Caco-2 (cell line): ENCODE measurements around the gene LCTL. TPM values are rescaled to one million over a fixed set of nuclear protein-coding genes. Genes with fewer than 3 reads are reported as not detected.
A peak's percentile ranks its signal among the peaks of the same experiment; 100 is the strongest.

Experiments used
- BruUV-seq: library from RNA; stranded (reverse); fragments of 400-500 nt; replicated peaks from 2 replicates; lab custom pipeline; 2021; lab: Mats Ljungman, UMichigan
- CTCF ChIA-PET: fragments of 300-600 bp; sonication (Branson Sonifier 250); formaldehyde crosslinking; loops from one replicate; lab custom pipeline; 2022; ENCODE audit warnings: antibody characterized with exemption; lab: Charles Lee
- POLR2A ChIA-PET: fragments of 300-600 bp; sonication (Branson Sonifier 250); formaldehyde crosslinking; loops from one replicate; lab custom pipeline; 2022; ENCODE audit warnings: antibody characterized with exemption; lab: Charles Lee
- DNase-seq, 2 experiments: peaks; one replicate each; pipeline versions ENCODE4 v3.0.0 to v3.0.0-alpha.2; 2020 to 2022
- H3K27me3 ChIP-seq: replicated peaks from 2 replicates; pipeline ENCODE4 v1.6.0; 2011; ENCODE audit warnings: low read length; ENCODE audit not compliant: control insufficient read depth, insufficient read depth
- H3K36me3 ChIP-seq: 2 replicates; pipeline ENCODE4 v1.5.1; 2011; ENCODE audit warnings: low read length; ENCODE audit not compliant: control insufficient read depth, insufficient read depth
- H3K4me1 ChIP-seq: fragments of 250-450 bp; sonication (Bioruptor Pico); 2 replicates; pipeline ENCODE4 v1.5.1; 2020; ENCODE audit warnings: mild to moderate bottlenecking
- H3K4me3 ChIP-seq: 2 replicates; pipeline ENCODE4 v1.5.1; 2011; ENCODE audit warnings: low read depth, mild to moderate bottlenecking, control low read depth, low read length
- H3K9me3 ChIP-seq: fragments of 250-450 bp; sonication (Bioruptor Pico); 2 replicates; pipeline ENCODE4 v1.5.1; 2020; ENCODE audit warnings: mild to moderate bottlenecking, moderate library complexity
- H3K27ac Mint-ChIP-seq: one replicate; pipeline ENCODE4 v1.8.0; 2022; ENCODE audit warnings: mixed read lengths; ENCODE audit not compliant: unreplicated experiment
- H3K27me3 Mint-ChIP-seq: one replicate; pipeline ENCODE4 v1.8.0; 2022; ENCODE audit warnings: mixed read lengths; ENCODE audit not compliant: insufficient read depth, unreplicated experiment
- H3K36me3 Mint-ChIP-seq: one replicate; pipeline ENCODE4 v1.8.0; 2022; ENCODE audit warnings: mild to moderate bottlenecking, mixed read lengths; ENCODE audit not compliant: insufficient read depth, unreplicated experiment
- H3K4me1 Mint-ChIP-seq: one replicate; pipeline ENCODE4 v1.8.0; 2022; ENCODE audit warnings: low read depth, mixed read lengths; ENCODE audit not compliant: unreplicated experiment
- H3K4me3 Mint-ChIP-seq: one replicate; pipeline ENCODE4 v1.8.0; 2022; ENCODE audit warnings: mild to moderate bottlenecking, moderate library complexity, mixed read lengths; ENCODE audit not compliant: unreplicated experiment
- H3K9me3 Mint-ChIP-seq: one replicate; pipeline ENCODE4 v1.8.0; 2022; ENCODE audit warnings: mixed read lengths; ENCODE audit not compliant: unreplicated experiment
- intact Hi-C: fragments of 100-400 bp; cut with micrococcal nuclease; formaldehyde crosslinking; loops from one replicate; pipeline ENCODE4 v1.10.0; 2022; ENCODE audit not compliant: unreplicated experiment
- total RNA-seq: library from RNA; stranded (reverse); gene quantifications from 2 replicates; pipeline ENCODE4 v1.2.3, GENCODE V29; 2022
- TF ChIP-seq, protein P1 (sequence below), 2 experiments: fragments of 200-600 bp in 1 of 2; IDR thresholded peaks; 1 replicate in 1 of 2; 2 replicates in 1 of 2; pipeline versions ENCODE4 v1.5.1 to v1.8.0; 2011 to 2022; ENCODE audit warnings: antibody characterized with exemption in 1 of 2, control low read depth in 1 of 2, inconsistent platforms in 1 of 2, low read depth in 1 of 2, low read length in 1 of 2, mild to moderate bottlenecking in 1 of 2, moderate library complexity in 1 of 2; ENCODE audit not compliant: insufficient read depth in 1 of 2, severe bottlenecking in 1 of 2, unreplicated experiment in 1 of 2

Gene LCTL
- total RNA-seq, 1 experiment from 2014 or later, result not detected

DNA sequence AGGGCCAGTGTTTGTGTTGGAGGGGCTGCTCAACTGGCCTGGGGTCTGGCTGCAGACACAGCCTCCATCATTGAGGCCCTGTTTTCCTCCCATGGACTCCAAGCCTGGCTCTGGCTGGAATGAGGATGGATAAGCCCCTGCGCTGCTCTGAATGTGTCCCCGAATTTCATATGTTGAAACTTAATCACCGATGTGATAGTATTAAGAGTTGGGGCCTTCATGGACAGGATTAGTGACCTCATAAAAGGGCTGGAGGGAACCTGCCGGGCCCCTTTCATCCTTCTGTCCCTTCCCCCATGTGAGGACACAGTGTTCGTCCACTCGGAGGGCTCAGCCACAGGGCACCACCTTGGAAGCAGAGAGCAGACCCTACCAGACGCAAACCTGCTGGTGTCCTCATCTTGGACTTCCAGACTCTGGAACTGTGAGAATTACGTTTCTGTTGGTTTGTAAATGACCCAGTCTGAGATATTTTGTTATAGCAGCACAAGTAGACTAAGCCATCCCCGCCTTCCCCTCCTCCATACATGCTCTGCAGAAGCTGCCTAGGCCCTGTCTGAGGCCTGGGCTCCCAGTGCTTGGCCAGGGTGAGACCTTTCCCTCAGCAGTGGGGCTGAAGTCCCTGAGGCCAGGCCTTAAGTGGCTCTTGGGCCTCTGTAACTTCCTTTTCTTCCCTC lies 3.8 kb upstream of the LCTL start:
- CTCF ChIA-PET, result interaction anchor here (0.7 kb wide), 1 partner anchor 11 kb away, joined by 4 read pairs; no protein-coding TSS in a partner anchor
- TF ChIP-seq, protein P1, sequence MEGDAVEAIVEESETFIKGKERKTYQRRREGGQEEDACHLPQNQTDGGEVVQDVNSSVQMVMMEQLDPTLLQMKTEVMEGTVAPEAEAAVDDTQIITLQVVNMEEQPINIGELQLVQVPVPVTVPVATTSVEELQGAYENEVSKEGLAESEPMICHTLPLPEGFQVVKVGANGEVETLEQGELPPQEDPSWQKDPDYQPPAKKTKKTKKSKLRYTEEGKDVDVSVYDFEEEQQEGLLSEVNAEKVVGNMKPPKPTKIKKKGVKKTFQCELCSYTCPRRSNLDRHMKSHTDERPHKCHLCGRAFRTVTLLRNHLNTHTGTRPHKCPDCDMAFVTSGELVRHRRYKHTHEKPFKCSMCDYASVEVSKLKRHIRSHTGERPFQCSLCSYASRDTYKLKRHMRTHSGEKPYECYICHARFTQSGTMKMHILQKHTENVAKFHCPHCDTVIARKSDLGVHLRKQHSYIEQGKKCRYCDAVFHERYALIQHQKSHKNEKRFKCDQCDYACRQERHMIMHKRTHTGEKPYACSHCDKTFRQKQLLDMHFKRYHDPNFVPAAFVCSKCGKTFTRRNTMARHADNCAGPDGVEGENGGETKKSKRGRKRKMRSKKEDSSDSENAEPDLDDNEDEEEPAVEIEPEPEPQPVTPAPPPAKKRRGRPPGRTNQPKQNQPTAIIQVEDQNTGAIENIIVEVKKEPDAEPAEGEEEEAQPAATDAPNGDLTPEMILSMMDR (IDR thresholded peaks at IDR 0.05; ENCODE audit: insufficient read depth in 1 of 2, low read depth in 1 of 2, low read length in 1 of 2, severe bottlenecking in 1 of 2, unreplicated experiment in 1 of 2), result no peak
- intact Hi-C loops, result no loop called here
- POLR2A ChIA-PET, result no interaction called here
- Histone ChIP-seq H3K9me3 (no peaks in the 10 kb centered on the region), H3K36me3 (no peaks in the 10 kb centered on the region), H3K4me1 (no peaks in the 10 kb centered on the region), H3K4me3 (no peak overlapping the region), H3K27me3 (no peaks in the 10 kb centered on the region)
- no peaks in the 10 kb centered on the region for H3K36me3 Mint-ChIP-seq
- H3K27me3 Mint-ChIP-seq, result no peaks in the 10 kb centered on the region
- no peak for DNase-seq
- BruUV-seq, result no TSS peak
- H3K4me1 Mint-ChIP-seq, result no peaks in the 10 kb centered on the region
- H3K27ac Mint-ChIP-seq, result no peak overlapping the region
- H3K4me3 Mint-ChIP-seq, result no peak overlapping the region
- H3K9me3 Mint-ChIP-seq, result no peaks in the 10 kb centered on the region

GRCh38 chr15:66567897-66568296 lies 2.1 kb upstream of the LCTL start:
- no TSS peak for BruUV-seq
- Mint-ChIP-seq H3K4me1 (no peaks in the 10 kb centered on the region), H3K27ac (no peak overlapping the region), H3K27me3 (no peaks in the 10 kb centered on the region), H3K9me3 (no peaks in the 10 kb centered on the region), H3K36me3 (no peaks in the 10 kb centered on the region), H3K4me3 (no peak overlapping the region)
- no peak for DNase-seq
- CTCF ChIA-PET, result interaction anchor here (0.6 kb wide), 1 partner anchor 15 kb away, joined by 4 read pairs; no protein-coding TSS in a partner anchor
- no peak overlapping the region for H3K4me3 ChIP-seq
- H3K9me3 ChIP-seq, result no peaks in the 10 kb centered on the region
- no peaks in the 10 kb centered on the region for H3K4me1 ChIP-seq
- intact Hi-C loops, result no loop called here
- POLR2A ChIA-PET, result no interaction called here
- H3K36me3 ChIP-seq, result no peaks in the 10 kb centered on the region
- H3K27me3 ChIP-seq, result no peaks in the 10 kb centered on the region
- TF ChIP-seq, protein P1 (IDR thresholded peaks at IDR 0.05; ENCODE audit: insufficient read depth in 1 of 2, low read depth in 1 of 2, low read length in 1 of 2, severe bottlenecking in 1 of 2, unreplicated experiment in 1 of 2), result no peak

GRCh38 chr15:66566963-66567531 lies 1.2 kb upstream of the LCTL start:
- H3K36me3 Mint-ChIP-seq, result no peaks in the 10 kb centered on the region
- CTCF ChIA-PET, result interaction anchor here (0.6 kb wide), 1 partner anchor 40 kb away, joined by 3 read pairs; no protein-coding TSS in a partner anchor
- POLR2A ChIA-PET, result no interaction called here
- no peaks in the 10 kb centered on the region for H3K27me3 Mint-ChIP-seq
- DNase-seq, result peak; percentile 59 to 73
- BruUV-seq, result no TSS peak
- Histone ChIP-seq H3K27me3 (no peaks in the 10 kb centered on the region), H3K4me3 (no peak overlapping the region), H3K36me3 (no peaks in the 10 kb centered on the region), H3K9me3 (no peaks in the 10 kb centered on the region), H3K4me1 (no peaks in the 10 kb centered on the region)
- TF ChIP-seq, protein P1 (IDR thresholded peaks at IDR 0.05; ENCODE audit: insufficient read depth in 1 of 2, low read depth in 1 of 2, low read length in 1 of 2, severe bottlenecking in 1 of 2, unreplicated experiment in 1 of 2), result peak; percentile 56 to 61
- no peak overlapping the region for H3K27ac Mint-ChIP-seq
- intact Hi-C loops, result no loop called here
- H3K4me3 Mint-ChIP-seq, result no peak overlapping the region
- no peaks in the 10 kb centered on the region for H3K9me3 Mint-ChIP-seq
- no peaks in the 10 kb centered on the region for H3K4me1 Mint-ChIP-seq
